GM19463 (cell line): ENCODE results near the gene DNASE2.
"Not testable (repeated sequence)": the region's sequence is repeated elsewhere in the genome, so short reads cannot be mapped to it uniquely, and the experiment has no call there.

Experiments
- ATAC-seq: cut with Tn5 transposase; IDR thresholded peaks from one replicate; pipeline ENCODE4 v1.9.1; 2021; ENCODE audit warnings: mild to moderate bottlenecking, moderate library complexity; ENCODE audit not compliant: unreplicated experiment

Gene DNASE2

GRCh38 chr19:12865746-12866415 is 15.4 kb downstream of the DNASE2 start:
- ATAC-seq, result no peak

GRCh38 chr19:12864721-12865715 is 16.2 kb downstream of the DNASE2 start:
- ATAC-seq, result no peak

- ATAC-seq, result no peak
Observed at GRCh38 chr19:12864143-12864542, 17.1 kb downstream of the DNASE2 start.

GRCh38 chr19:12859546-12859945 is 21.7 kb downstream of the DNASE2 start:
- ATAC-seq, result no peak

- no peak for ATAC-seq
Observed at GRCh38 chr19:12858041-12858928, 23.0 kb downstream of the DNASE2 start.

- ATAC-seq, result no peak
Observed at GRCh38 chr19:12856653-12857052, 24.6 kb downstream of the DNASE2 start.

- ATAC-seq, result no peak
Observed at GRCh38 chr19:12847159-12848139, 33.8 kb downstream of the DNASE2 start.

- not testable (repeated sequence) for ATAC-seq
Observed at GRCh38 chr19:12846613-12847012, 34.6 kb downstream of the DNASE2 start.

- no peak for ATAC-seq
Observed at GRCh38 chr19:12843999-12844732, 37.1 kb downstream of the DNASE2 start.

- ATAC-seq, result no peak
Observed at GRCh38 chr19:12843328-12843727, 37.9 kb downstream of the DNASE2 start.

GRCh38 chr19:12842511-12842910 is 38.7 kb downstream of the DNASE2 start:
- no peak for ATAC-seq

- ATAC-seq, result no peak
Observed at GRCh38 chr19:12841094-12841493, 40.2 kb downstream of the DNASE2 start.

GRCh38 chr19:12840091-12841079 is 40.9 kb downstream of the DNASE2 start:
- no peak for ATAC-seq

- ATAC-seq, result no peak
Observed at GRCh38 chr19:12838886-12839756, 42.1 kb downstream of the DNASE2 start.

GRCh38 chr19:12838182-12838885 is 42.9 kb downstream of the DNASE2 start, which contains the start of gene MAST1:
TSS of gene MAST1 (plus strand) at chr19:12838515. CDS start at chr19:12838573, 58 bp downstream.
- ATAC-seq, result no peak

GRCh38 chr19:12837225-12837624 is 44.0 kb downstream of the DNASE2 start:
- ATAC-seq, result no peak
